Astrocyte of the spinal cord (primary cell): Measurements from ENCODE around the gene PPDPF.

Source experiments
- DNase-seq: peaks from one replicate; pipeline ENCODE4 v3.0.0; 2011; ENCODE audit warnings: low read depth, low spot score
- H3K4me3 ChIP-seq: 2 replicates; pipeline ENCODE4 v1.5.1; 2011; ENCODE audit warnings: low read depth, mild to moderate bottlenecking, low read length, moderate library complexity
- CTCF ChIP-seq: IDR thresholded peaks from 2 replicates; pipeline ENCODE4 v1.5.1; 2012; ENCODE audit warnings: low read depth, mild to moderate bottlenecking, low read length, inconsistent platforms
- in situ Hi-C: cut with HindIII; loops from 2 replicates; pipeline ENCODE4 v1.10.0; 2017; ENCODE audit warnings: low sequenced_read_pairs

The PPDPF gene

GRCh38 chr20:63544958-63545516 lies 24.5 kb downstream of the PPDPF start:
- TF ChIP-seq CTCF, result no peak
- in situ Hi-C loops, result no loop called here
- DNase-seq, result no peak
- no peak overlapping the region for H3K4me3 ChIP-seq

GRCh38 chr20:63545814-63546213 lies 25.2 kb downstream of the PPDPF start:
- no peak for TF ChIP-seq CTCF
- in situ Hi-C loops, result no loop called here
- no peak overlapping the region for H3K4me3 ChIP-seq

GRCh38 chr20:63546256-63546955 lies 25.8 kb downstream of the PPDPF start:
- in situ Hi-C loops, result no loop called here
- no peak overlapping the region for H3K4me3 ChIP-seq
- DNase-seq, result no peak
- TF ChIP-seq CTCF, result no peak

More at GRCh38 chr20:63545814-63546213, 25.2 kb downstream of the PPDPF start:
- DNase-seq, result no peak

GRCh38 chr20:63546956-63547724 lies 26.6 kb downstream of the PPDPF start:
- no peak for TF ChIP-seq CTCF
- DNase-seq, result no peak
- no peak overlapping the region for H3K4me3 ChIP-seq
- in situ Hi-C loops, result no loop called here

DNA sequence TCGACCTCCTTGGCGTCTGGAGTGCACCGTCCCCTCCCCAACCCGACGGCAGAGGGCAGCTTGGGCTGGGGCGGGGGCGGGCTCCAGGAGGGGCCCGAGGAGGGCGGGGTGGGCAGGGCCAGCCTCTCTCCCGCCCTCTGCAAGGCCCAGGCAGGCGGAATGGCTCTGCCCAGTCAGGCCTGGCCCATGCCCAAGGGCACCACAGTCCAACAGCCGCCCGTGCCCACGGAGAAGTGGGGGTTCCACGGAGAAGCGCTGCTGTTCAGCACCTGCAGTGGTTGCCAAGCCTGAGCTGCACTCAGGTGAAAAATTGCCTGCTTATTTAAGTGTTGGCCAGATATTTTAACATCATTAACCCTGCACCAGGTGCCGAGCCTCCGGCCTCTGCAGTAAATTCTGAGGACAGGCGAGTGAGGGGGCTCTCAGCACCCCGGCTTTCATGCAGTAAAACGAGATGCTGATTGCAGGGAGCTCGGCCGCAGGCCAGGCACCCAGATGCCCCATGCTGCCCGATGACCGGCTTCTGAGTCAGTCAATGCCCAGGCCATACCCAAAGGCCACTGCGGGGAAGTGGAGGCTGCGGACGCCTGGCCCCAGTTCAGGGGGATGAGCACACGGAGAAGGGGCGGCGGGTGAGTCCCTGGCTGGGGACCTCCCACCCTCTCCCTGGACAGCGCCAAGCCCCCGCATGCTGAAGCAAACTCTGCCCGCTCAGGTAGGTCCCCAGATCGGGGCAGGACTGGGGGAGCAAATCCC lies 27.3 kb downstream of the PPDPF start, which contains the start of gene SRMS:
TSS of gene SRMS (minus strand) at position 25 of the 756 bp plus-strand sequence. CDS start 286 bp downstream, outside the sequence.
- H3K4me3 ChIP-seq, result no peak within 1 kb of the TSS
- TF ChIP-seq CTCF, result no peak
- no peak for DNase-seq
- in situ Hi-C loops, result no loop called here

GRCh38 chr20:63548542-63548941 lies 28.0 kb downstream of the PPDPF start:
- DNase-seq, result no peak
- no peak overlapping the region for H3K4me3 ChIP-seq
- in situ Hi-C loops, result no loop called here
- TF ChIP-seq CTCF, result no peak
